Fibroblast of villous mesenchyme (primary cell): ENCODE measurements around the gene TRAF4. TPM values are rescaled to one million over a fixed set of nuclear protein-coding genes. Genes with fewer than 3 reads are reported as not detected.

Experiments used
- DNase-seq: peaks from one replicate; pipeline ENCODE4 v3.0.0-alpha.2; 2010; ENCODE audit warnings: low read depth
- H3K4me3 ChIP-seq: 2 replicates; pipeline ENCODE4 v1.5.1; 2011; ENCODE audit warnings: low read depth, mild to moderate bottlenecking, low read length
- total RNA-seq: library from RNA; depleted of rRNA; stranded (reverse); fragments of >200 nt; gene quantifications from 2 replicates; pipeline ENCODE4 v1.2.3, GENCODE V29; 2012
- TF ChIP-seq, protein P1 (sequence below): IDR thresholded peaks from 2 replicates; pipeline ENCODE4 v1.5.1; 2012; ENCODE audit warnings: low read depth, mild to moderate bottlenecking, low read length; ENCODE audit not compliant: insufficient read depth

TRAF4 gene
- total RNA-seq, 1 donor = 64.8 TPM

DNA sequence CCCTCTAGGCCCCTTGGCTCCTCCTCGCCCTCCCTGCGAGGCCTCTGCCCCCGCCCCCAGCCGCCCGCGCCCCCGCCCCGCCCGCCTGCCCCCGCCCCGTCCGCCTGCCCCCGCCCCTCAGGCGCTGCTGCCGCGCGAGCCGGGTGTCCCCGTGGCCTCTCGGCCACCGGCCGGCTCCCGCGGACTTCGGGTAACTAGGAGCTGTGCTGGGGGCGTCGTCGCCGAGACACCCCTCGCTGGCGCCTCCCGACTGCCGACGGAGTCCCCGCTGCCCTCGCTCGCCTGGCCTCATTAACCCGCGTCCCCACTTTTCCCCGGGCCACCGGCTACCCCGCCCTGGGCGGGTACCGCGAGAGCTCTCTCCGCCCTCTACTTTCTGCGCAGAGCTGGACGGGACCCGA is 17.6 kb upstream of the TRAF4 start, which contains the start of gene TLCD1:
Gene TLCD1, minus strand, starts transcription at position 8 of the 401 bp plus-strand sequence. CDS start 136 bp downstream, outside the sequence.
- peak; percentile 55 for DNase-seq
- TF ChIP-seq, protein P1, sequence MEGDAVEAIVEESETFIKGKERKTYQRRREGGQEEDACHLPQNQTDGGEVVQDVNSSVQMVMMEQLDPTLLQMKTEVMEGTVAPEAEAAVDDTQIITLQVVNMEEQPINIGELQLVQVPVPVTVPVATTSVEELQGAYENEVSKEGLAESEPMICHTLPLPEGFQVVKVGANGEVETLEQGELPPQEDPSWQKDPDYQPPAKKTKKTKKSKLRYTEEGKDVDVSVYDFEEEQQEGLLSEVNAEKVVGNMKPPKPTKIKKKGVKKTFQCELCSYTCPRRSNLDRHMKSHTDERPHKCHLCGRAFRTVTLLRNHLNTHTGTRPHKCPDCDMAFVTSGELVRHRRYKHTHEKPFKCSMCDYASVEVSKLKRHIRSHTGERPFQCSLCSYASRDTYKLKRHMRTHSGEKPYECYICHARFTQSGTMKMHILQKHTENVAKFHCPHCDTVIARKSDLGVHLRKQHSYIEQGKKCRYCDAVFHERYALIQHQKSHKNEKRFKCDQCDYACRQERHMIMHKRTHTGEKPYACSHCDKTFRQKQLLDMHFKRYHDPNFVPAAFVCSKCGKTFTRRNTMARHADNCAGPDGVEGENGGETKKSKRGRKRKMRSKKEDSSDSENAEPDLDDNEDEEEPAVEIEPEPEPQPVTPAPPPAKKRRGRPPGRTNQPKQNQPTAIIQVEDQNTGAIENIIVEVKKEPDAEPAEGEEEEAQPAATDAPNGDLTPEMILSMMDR = no peak
- H3K4me3 ChIP-seq = peak within 1 kb of the TSS; percentile 79

DNA sequence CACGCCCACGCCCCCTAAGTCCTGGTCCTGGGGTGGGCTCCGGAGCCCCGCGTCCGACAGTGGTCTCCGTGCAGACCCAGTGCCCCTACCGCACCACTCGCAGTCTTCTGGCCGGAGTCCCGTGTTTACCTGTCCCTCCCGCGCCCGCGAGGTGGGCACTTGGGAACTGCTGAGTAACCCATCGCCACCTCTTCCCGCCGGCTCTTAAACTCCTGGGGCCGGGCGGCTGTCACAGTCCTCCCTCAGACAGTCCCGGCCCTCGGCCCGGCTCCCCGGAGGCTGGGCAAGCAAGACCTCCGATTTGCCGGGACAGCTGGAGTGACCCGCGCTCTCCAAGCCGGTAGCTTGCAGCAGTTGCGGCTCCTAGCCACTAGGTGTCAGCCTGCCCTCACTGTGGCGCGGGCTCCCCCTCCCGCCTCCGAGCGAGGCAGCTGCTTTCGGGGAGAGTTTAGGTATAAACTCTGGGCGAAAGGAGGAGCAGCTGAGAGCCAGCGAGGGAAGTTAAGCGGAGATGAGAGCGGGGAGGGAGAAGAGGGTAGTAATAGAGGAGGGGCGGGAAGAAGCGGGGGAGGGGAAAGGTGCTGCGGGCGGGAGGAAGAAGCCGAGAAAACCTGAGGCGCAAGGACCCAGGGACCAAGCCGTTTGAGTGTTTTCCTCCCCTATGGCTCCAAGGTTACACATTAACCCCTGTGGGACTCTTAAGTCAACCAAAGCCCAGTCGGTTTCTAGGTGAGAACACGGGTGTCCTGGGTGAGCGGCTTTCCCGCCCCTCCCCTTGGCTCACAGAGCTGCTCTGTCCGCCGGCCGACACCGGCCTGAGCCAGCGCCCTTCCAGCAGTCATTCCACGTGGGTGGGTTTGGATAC is 17.0 kb upstream of the TRAF4 start:
- TF ChIP-seq, protein P1 = peak; percentile 99

GRCh38 chr17:28728364-28729200 is 15.2 kb upstream of the TRAF4 start, which contains the start of gene NEK8:
NEK8 (plus strand) TSS chr17:28728788; CDS start chr17:28728814, 26 bp downstream.
- DNase-seq = peak; percentile 94
- H3K4me3 ChIP-seq = peak within 1 kb of the TSS; percentile 95
- TF ChIP-seq, protein P1 = no peak

More for the DNA sequence above, 17.0 kb upstream of the TRAF4 start:
- H3K4me3 ChIP-seq = peak overlapping the region; percentile 79
- DNase-seq = peak; percentile 95

- no peak overlapping the region for H3K4me3 ChIP-seq
- TF ChIP-seq, protein P1 = no peak
- no peak for DNase-seq
Observed at GRCh38 chr17:28729950-28730330, 13.9 kb upstream of the TRAF4 start.

- H3K4me3 ChIP-seq = no peak overlapping the region
- no peak for DNase-seq
- TF ChIP-seq, protein P1 = no peak
Observed at GRCh38 chr17:28733346-28733745, 10.5 kb upstream of the TRAF4 start.

DNA sequence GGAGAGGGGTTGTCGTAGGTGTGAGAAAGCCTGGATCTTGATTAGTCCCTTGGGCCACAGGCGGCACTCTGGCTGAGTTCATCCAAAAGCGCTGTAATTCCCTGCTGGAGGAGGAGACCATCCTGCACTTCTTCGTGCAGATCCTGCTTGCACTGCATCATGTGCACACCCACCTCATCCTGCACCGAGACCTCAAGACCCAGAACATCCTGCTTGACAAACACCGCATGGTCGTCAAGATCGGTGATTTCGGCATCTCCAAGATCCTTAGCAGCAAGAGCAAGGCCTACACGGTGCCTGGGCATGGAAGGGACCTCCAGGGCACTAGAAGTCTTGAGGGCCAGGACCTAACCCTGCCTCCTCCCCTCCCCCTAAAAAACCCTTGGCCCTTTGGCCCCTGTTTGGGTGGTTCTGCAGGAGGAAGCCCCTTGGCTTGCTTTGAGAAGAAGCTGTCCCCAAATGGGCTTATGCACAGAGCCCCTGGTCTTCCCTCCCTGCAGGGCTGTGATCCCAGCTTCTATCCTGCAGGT is 9.0 kb upstream of the TRAF4 start:
- H3K4me3 ChIP-seq = no peak overlapping the region
- DNase-seq = no peak
- TF ChIP-seq, protein P1 = no peak
